HG03045 (cell line): ENCODE results near the gene GBF1.
"Not testable (repeated sequence)": the region's sequence is repeated elsewhere in the genome, so short reads cannot be mapped to it uniquely, and the experiment has no call there.

Experiments
- ATAC-seq: cut with Tn5 transposase; IDR thresholded peaks from one replicate; pipeline ENCODE4 v1.9.1; 2021; ENCODE audit warnings: mild to moderate bottlenecking, moderate library complexity; ENCODE audit not compliant: unreplicated experiment

GBF1 gene

GRCh38 chr10:102230861-102231356 lies 14.4 kb upstream of the GBF1 start:
- ATAC-seq, result no peak

GRCh38 chr10:102231357-102232318 lies 13.7 kb upstream of the GBF1 start:
- ATAC-seq, result no peak

GRCh38 chr10:102233997-102234396 lies 11.3 kb upstream of the GBF1 start:
- no peak for ATAC-seq

GRCh38 chr10:102234888-102235597 lies 10.3 kb upstream of the GBF1 start:
- ATAC-seq, result no peak

- ATAC-seq, result no peak
Measured at GRCh38 chr10:102235598-102235920, 9.8 kb upstream of the GBF1 start.

GRCh38 chr10:102236006-102236405 lies 9.3 kb upstream of the GBF1 start:
- ATAC-seq, result no peak

GRCh38 chr10:102237711-102238252 lies 7.5 kb upstream of the GBF1 start:
- ATAC-seq, result no peak

GRCh38 chr10:102240467-102241031 lies 4.8 kb upstream of the GBF1 start:
- no peak for ATAC-seq

GRCh38 chr10:102241032-102241443 lies 4.3 kb upstream of the GBF1 start:
- ATAC-seq, result no peak

GRCh38 chr10:102241444-102242117 lies 3.8 kb upstream of the GBF1 start, which contains the start of gene PITX3:
Gene PITX3, minus strand, starts transcription at chr10:102241512. Its CDS starts 9,432 bp downstream, at chr10:102232080.
- peak; percentile 48 for ATAC-seq

GRCh38 chr10:102242118-102242485 lies 3.2 kb upstream of the GBF1 start:
- ATAC-seq, result no peak

GRCh38 chr10:102243309-102243708 lies 2.0 kb upstream of the GBF1 start:
- no peak for ATAC-seq

GRCh38 chr10:102245932-102246251 lies 560 bp downstream of the GBF1 start:
- no peak for ATAC-seq

- no peak for ATAC-seq
Measured at GRCh38 chr10:102246261-102246660, 929 bp downstream of the GBF1 start.

- no peak for ATAC-seq
Measured at GRCh38 chr10:102247734-102248133, 2.4 kb downstream of the GBF1 start.

GRCh38 chr10:102252508-102252907 lies 7.2 kb downstream of the GBF1 start:
- ATAC-seq, result not testable (repeated sequence)

GRCh38 chr10:102254426-102254825 lies 9.1 kb downstream of the GBF1 start:
- ATAC-seq, result no peak

GRCh38 chr10:102255404-102255803 lies 10.1 kb downstream of the GBF1 start:
- ATAC-seq, result no peak

GRCh38 chr10:102261196-102261595 lies 15.9 kb downstream of the GBF1 start:
- ATAC-seq, result no peak

GRCh38 chr10:102261842-102262241 lies 16.5 kb downstream of the GBF1 start:
- ATAC-seq, result no peak
